ENCODE measurements around the gene CSHL1.
"Not testable (repeated sequence)": the region's sequence is repeated elsewhere in the genome, so short reads cannot be mapped to it uniquely, and the experiment has no call there.

Gene CSHL1

DNA sequence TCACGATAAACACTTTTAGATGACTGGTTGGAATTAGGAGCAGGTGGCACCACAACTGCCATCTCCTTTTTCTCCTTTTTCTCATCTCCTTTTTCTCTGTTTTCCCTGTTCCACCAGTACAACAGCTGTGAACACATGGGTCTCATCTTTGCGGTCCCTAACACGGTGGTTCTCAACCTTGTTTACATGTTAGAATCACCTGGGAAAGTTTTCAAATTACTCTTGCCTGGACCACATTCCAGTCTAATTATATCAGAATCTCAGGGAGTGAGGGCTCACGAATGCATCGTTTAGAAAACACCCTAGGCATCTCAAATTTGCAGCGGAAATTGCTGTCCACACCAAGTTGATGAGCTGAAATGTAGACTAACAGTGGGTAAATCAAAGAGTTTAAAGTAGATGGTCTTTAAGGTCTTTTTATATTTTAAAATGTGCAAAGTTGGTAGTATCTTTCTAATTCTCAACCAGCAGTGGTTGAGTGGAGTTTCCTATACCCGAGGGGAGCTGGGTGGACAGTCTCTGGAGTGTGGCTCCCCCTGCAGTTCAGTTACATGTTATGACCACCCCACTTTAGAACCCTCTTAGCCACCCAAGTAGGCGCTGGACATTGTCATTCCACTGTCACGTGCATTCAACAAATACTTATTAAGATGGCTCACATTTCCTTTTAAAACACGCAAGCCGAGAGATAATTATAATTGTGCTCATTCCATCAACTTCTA is 18.6 kb downstream of the CSHL1 start:
- DNase-seq (ENCODE audit: low read depth, low spot score); H3K4me3 ChIP-seq (ENCODE audit: low read depth, low read length); in situ Hi-C loops (cut with HindIII; ENCODE audit: low sequenced_read_pairs): not testable (repeated sequence)

GRCh38 chr17:63889026-63889848 is 21.8 kb downstream of the CSHL1 start:
- in situ Hi-C loops (cut with HindIII; ENCODE audit: low sequenced_read_pairs); DNase-seq (ENCODE audit: low read depth, low spot score); H3K4me3 ChIP-seq (ENCODE audit: low read depth, low read length): not testable (repeated sequence)
- TF ChIP-seq CTCF (IDR thresholded peaks at IDR 0.05; ENCODE audit: low read depth, low read length): peak; percentile 61

GRCh38 chr17:63885119-63885518 is 25.9 kb downstream of the CSHL1 start:
- DNase-seq (ENCODE audit: low read depth, low spot score); in situ Hi-C loops (cut with HindIII; ENCODE audit: low sequenced_read_pairs); H3K4me3 ChIP-seq (ENCODE audit: low read depth, low read length): not testable (repeated sequence)

- H3K4me3 ChIP-seq (ENCODE audit: low read depth, low read length); in situ Hi-C loops (cut with HindIII; ENCODE audit: low sequenced_read_pairs); DNase-seq (ENCODE audit: low read depth, low spot score): not testable (repeated sequence)
Observed at GRCh38 chr17:63882626-63883126, 28.4 kb downstream of the CSHL1 start.

- TF ChIP-seq CTCF (IDR thresholded peaks at IDR 0.05; ENCODE audit: low read depth, low read length): peak; percentile 69
- DNase-seq (ENCODE audit: low read depth, low spot score): peak; percentile 13
- H3K4me3 ChIP-seq (ENCODE audit: low read depth, low read length): no peak within 1 kb of the TSS
- in situ Hi-C loops (cut with HindIII; ENCODE audit: low sequenced_read_pairs): no loop called here
Observed at GRCh38 chr17:63881935-63882601, 29.0 kb downstream of the CSHL1 start, which contains the start of gene GH2. GH2 (minus strand) TSS chr17:63881944; CDS start chr17:63881801, 143 bp downstream.

DNA sequence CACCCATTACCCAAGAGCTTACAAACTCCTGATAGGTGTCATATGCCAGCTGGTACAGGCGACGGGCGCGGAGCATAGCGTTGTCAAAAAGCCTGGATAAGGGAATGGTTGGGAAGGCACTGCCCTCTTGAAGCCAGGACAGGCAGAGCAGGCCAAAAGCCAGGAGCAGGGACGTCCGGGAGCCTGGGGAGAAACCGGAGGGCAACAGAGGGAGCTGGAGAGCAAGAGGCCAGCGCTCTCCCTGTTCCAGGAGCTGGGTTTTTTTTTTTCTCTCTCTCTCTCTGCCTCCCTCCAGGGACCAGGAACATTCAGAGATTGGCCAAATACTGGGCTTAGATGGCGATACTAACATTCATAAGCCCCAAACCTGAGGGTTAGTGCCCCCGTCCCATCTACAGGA is 29.7 kb downstream of the CSHL1 start:
- DNase-seq (ENCODE audit: low read depth, low spot score); H3K4me3 ChIP-seq (ENCODE audit: low read depth, low read length); in situ Hi-C loops (cut with HindIII; ENCODE audit: low sequenced_read_pairs): not testable (repeated sequence)

DNA sequence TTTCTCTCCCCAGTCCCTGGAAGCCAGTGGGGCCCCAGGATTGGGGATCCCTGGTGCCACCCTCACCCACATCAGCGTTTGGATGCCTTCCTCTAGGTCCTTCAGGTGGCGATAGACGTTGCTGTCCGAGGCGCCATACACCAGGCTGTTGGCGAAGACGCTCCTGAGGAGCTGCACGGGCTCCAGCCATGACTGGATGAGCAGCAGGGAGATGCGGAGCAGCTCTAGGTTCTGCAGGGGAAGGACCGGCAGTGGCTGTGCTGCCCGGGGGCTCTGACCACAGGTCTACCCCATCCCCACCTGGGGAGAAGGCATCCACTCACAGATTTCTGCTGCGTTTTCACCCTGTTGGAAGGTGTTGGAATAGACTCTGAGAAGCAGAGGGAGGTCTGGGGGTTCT is 30.4 kb downstream of the CSHL1 start:
- no peak for DNase-seq (ENCODE audit: low read depth, low spot score)
- TF ChIP-seq CTCF (IDR thresholded peaks at IDR 0.05; ENCODE audit: low read depth, low read length): no peak
- in situ Hi-C loops (cut with HindIII; ENCODE audit: low sequenced_read_pairs): no loop called here
- H3K4me3 ChIP-seq (ENCODE audit: low read depth, low read length): no peak overlapping the region

DNA sequence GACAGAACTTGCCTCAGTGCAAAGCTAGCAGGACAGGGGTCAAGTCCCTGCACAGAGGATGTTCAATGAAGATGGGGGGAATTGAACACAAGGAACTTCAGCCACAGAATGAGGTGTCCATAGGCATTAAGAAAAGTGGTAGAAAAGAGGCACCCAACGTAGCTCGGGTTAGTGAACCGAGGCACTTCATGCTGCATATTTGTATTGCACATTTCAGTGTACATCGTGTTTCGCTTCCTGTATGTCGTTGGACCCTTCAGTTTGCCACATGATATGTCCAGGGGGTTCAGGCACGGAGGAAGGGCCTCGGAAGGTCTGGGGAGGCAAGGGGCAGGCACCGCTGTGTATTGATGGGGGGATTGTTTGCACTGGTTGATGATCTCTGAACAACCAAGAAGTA is 32.6 kb downstream of the CSHL1 start:
- in situ Hi-C loops (cut with HindIII; ENCODE audit: low sequenced_read_pairs); H3K4me3 ChIP-seq (ENCODE audit: low read depth, low read length); DNase-seq (ENCODE audit: low read depth, low spot score): not testable (repeated sequence)

DNA sequence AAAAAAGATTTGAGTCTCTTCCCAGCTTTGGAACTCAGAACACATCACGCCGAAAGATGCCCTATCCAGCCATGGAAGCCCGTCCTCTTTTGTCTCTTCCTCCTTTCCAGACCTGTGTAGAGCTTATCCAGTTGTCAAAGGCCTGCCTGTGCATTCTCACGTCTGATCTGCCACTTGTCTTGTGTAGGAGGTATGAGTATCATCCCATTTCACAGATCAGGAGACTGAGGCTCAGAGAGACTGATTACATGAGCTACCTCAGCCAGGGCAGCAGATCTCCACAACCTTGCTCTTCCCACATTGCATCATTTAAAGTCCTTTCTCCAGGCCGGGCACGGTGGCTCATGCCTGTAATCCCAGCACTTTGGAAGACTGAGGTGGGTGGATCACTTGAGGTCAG is 36.4 kb downstream of the CSHL1 start:
- DNase-seq (ENCODE audit: low read depth, low spot score); H3K4me3 ChIP-seq (ENCODE audit: low read depth, low read length); in situ Hi-C loops (cut with HindIII; ENCODE audit: low sequenced_read_pairs): not testable (repeated sequence)

DNA sequence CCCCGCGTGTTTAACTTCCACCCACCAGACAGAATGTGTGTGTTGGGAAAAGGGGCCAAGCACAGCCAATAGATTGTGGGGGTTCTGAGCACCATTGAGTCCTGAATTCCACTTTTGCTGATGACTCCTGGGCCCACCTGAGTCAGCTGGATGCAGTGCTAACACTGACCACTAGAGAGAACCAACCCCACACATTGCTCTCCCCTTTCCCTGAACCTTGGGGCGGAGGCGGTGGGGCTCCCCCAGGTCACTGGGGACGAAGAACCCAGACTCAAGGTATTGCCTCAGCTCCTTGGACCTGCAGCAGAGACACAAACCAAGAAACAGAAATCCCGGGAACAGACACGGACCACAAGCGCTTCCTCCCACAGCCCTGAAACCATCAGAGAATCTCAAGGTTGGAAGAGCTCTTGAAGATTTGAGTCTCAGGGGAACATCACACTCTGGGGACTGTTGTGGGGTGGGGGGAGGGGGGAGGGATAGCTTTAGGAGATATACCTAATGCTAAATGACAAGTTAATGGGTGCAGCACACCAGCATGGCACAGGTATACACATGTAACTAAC is 36.9 kb downstream of the CSHL1 start:
- DNase-seq (ENCODE audit: low read depth, low spot score); in situ Hi-C loops (cut with HindIII; ENCODE audit: low sequenced_read_pairs); H3K4me3 ChIP-seq (ENCODE audit: low read depth, low read length): not testable (repeated sequence)

- DNase-seq (ENCODE audit: low read depth, low spot score); H3K4me3 ChIP-seq (ENCODE audit: low read depth, low read length); in situ Hi-C loops (cut with HindIII; ENCODE audit: low sequenced_read_pairs): not testable (repeated sequence)
Observed at GRCh38 chr17:63873577-63873976, 37.5 kb downstream of the CSHL1 start, which contains the start of gene CSH2. CSH2 (minus strand) TSS chr17:63873677; CDS start chr17:63873614, 63 bp downstream.

- H3K4me3 ChIP-seq (ENCODE audit: low read depth, low read length); DNase-seq (ENCODE audit: low read depth, low spot score); in situ Hi-C loops (cut with HindIII; ENCODE audit: low sequenced_read_pairs): not testable (repeated sequence)
Observed at GRCh38 chr17:63871646-63872365, 39.3 kb downstream of the CSHL1 start.
